H1 (cell line): Measurements from ENCODE around the gene GABRB2.

ENCODE experiments used
- ATF3 ChIP-seq: IDR thresholded peaks from 2 replicates; pipeline ENCODE4 v1.6.1; 2011; ENCODE audit warnings: low read depth, mild to moderate bottlenecking, low read length; ENCODE audit not compliant: insufficient read depth
- BCL11A ChIP-seq, 2 experiments: IDR thresholded peaks; one replicate each; pipeline ENCODE4 v1.6.1; 2011; ENCODE audit warnings: low read depth in 2 of 2, low read length in 2 of 2, mild to moderate bottlenecking in 2 of 2
- CTCF ChIP-seq, 3 experiments: IDR thresholded peaks; 1 replicate in 2 of 3; 2 replicates in 1 of 3; pipeline versions ENCODE4 v1.5.1 to v1.6.1; 2011; ENCODE audit warnings: low read length in 3 of 3, mild to moderate bottlenecking in 3 of 3, inconsistent platforms in 2 of 3, low read depth in 1 of 3, moderate library complexity in 1 of 3; ENCODE audit not compliant: insufficient read depth in 1 of 3; ENCODE audit errors: control extremely low read depth in 1 of 3
- EZH2 ChIP-seq: fragments of 200-600 bp; sonication (generic); IDR thresholded peaks from 2 replicates; pipeline ENCODE4 v1.7.1; 2012; ENCODE audit warnings: low read depth, mild to moderate bottlenecking, moderate library complexity, low read length, inconsistent platforms; ENCODE audit not compliant: severe bottlenecking
- JUND ChIP-seq: IDR thresholded peaks from 2 replicates; pipeline ENCODE4 v1.6.1; 2011; ENCODE audit warnings: mild to moderate bottlenecking, improper control_type of control experiment, low read length
- RNF2 ChIP-seq: fragments of 200-900, 300-1000 bp; sonication (generic); IDR thresholded peaks from 2 replicates; pipeline ENCODE4 v1.7.1; 2016; ENCODE audit warnings: borderline replicate concordance, low read depth, mild to moderate bottlenecking, antibody characterized with exemption, low read length; ENCODE audit not compliant: poor library complexity, severe bottlenecking; ENCODE audit errors: missing control alignments
- SIN3A ChIP-seq, 2 experiments: IDR thresholded peaks in 1 of 2; conservative IDR thresholded peaks in 1 of 2; 2 replicates each; pipeline ENCODE4 v1.6.1; 2011 to 2012; ENCODE audit warnings: low read length in 2 of 2, improper control_type of control experiment in 1 of 2, low read depth in 1 of 2, mild to moderate bottlenecking in 1 of 2

GRCh38 chr5:161277011-161277410 is 269.5 kb downstream of the GABRB2 start:
- no peak for TF ChIP-seq JUND
- no peak for TF ChIP-seq CTCF (IDR thresholded peaks at IDR 0.05; ENCODE audit: control extremely low read depth in 1 of 3, insufficient read depth in 1 of 3, low read depth in 1 of 3, low read length in 3 of 3)
- no peak for TF ChIP-seq ATF3
- no peak for TF ChIP-seq SIN3A (conservative IDR thresholded peaks at IDR 0.05 in 1 of 2, IDR thresholded peaks at IDR 0.05 in 1 of 2; ENCODE audit: low read depth in 1 of 2, low read length in 2 of 2)
- TF ChIP-seq BCL11A (IDR thresholded peaks at IDR 0.05; ENCODE audit: low read depth in 2 of 2, low read length in 2 of 2), result no peak
- no peak for TF ChIP-seq RNF2
- no peak for TF ChIP-seq EZH2
